Smooth muscle cell (in vitro differentiated cells): ENCODE measurements around the gene DDIT3. TPM values are rescaled to one million over a fixed set of nuclear protein-coding genes. Genes with fewer than 3 reads are reported as not detected.
"Not testable (repeated sequence)": the region's sequence is repeated elsewhere in the genome, so short reads cannot be mapped to it uniquely, and the experiment has no call there.

ENCODE experiments used
- DNase-seq: peaks from one replicate; lab custom pipeline; 2025; ENCODE audit not compliant: unreplicated experiment; lab: John Stamatoyannopoulos, UW
- H2AFZ ChIP-seq: fragments of 200-600 bp; sonication (generic); 2 replicates; pipeline ENCODE4 v1.6.0; 2016; ENCODE audit warnings: antibody characterized with exemption, low read depth, mild to moderate bottlenecking
- H3F3A ChIP-seq: fragments of 200-600 bp; sonication (generic); 2 replicates; pipeline ENCODE4 v1.6.0; 2017; ENCODE audit warnings: antibody characterized with exemption, low read depth
- H3K27ac ChIP-seq: fragments of 200-600 bp; sonication (generic); 2 replicates; pipeline ENCODE4 v1.5.1; 2016; ENCODE audit warnings: low read depth, mild to moderate bottlenecking
- H3K27me3 ChIP-seq: fragments of 200-600 bp; sonication (generic); 2 replicates; pipeline ENCODE4 v1.6.1; 2016; ENCODE audit warnings: low read depth, mild to moderate bottlenecking
- H3K36me3 ChIP-seq: fragments of 200-600 bp; sonication (generic); 2 replicates; pipeline ENCODE4 v1.5.1; 2016; ENCODE audit warnings: low read depth
- H3K4me1 ChIP-seq: fragments of 200-600 bp; sonication (generic); 2 replicates; pipeline ENCODE4 v1.5.1; 2016; ENCODE audit warnings: low read depth
- H3K4me2 ChIP-seq: fragments of 200-600 bp; sonication (generic); 2 replicates; pipeline ENCODE4 v1.6.0; 2016; ENCODE audit warnings: mild to moderate bottlenecking
- H3K4me3 ChIP-seq: fragments of 200-600 bp; sonication (generic); 2 replicates; pipeline ENCODE4 v1.5.1; 2016; ENCODE audit warnings: mild to moderate bottlenecking
- H3K79me2 ChIP-seq: fragments of 200-600 bp; sonication (generic); 2 replicates; pipeline ENCODE4 v1.6.0; 2016; ENCODE audit warnings: low read depth, mild to moderate bottlenecking
- H3K9ac ChIP-seq: fragments of 200-600 bp; sonication (generic); 2 replicates; pipeline ENCODE4 v1.6.0; 2016; ENCODE audit warnings: low read depth
- H3K9me3 ChIP-seq: fragments of 200-600 bp; sonication (generic); replicated peaks from 2 replicates; pipeline ENCODE4 v1.5.1; 2016; ENCODE audit warnings: low read depth
- H4K20me1 ChIP-seq: fragments of 200-600 bp; sonication (generic); 2 replicates; pipeline ENCODE4 v1.6.0; 2016; ENCODE audit warnings: low read depth
- WGBS: methylation state at CpG from one replicate; pipeline ENCODE4 v1.1.7; 2016; ENCODE audit warnings: low lambda C conversion rate; 5-methylcytosine and 5-hydroxymethylcytosine counted together
- polyA plus RNA-seq: library from polyadenylated mRNA; unstranded; fragments of >200 nt; fragmentation: Nextera tagmentation; extraction: Ambion mirVana; gene quantifications from 2 replicates; pipeline ENCODE4 v1.2.1, GENCODE V29; 2016
- total RNA-seq: library from RNA; depleted of rRNA; stranded (reverse); fragments of >200 nt; gene quantifications from 2 replicates; pipeline ENCODE4 v1.2.3, GENCODE V29; 2014
- TF ChIP-seq, protein P1 (sequence below): fragments of 200-600 bp; sonication (generic); IDR thresholded peaks from 2 replicates; pipeline ENCODE4 v1.5.1; 2017; ENCODE audit warnings: borderline replicate concordance, mild to moderate bottlenecking, antibody characterized with exemption; ENCODE audit not compliant: insufficient read depth, poor library complexity, severe bottlenecking

The DDIT3 gene
- total and polyA plus RNA-seq, 2 experiments from 2014 or later: 25.8 to 27.8 TPM

DNA sequence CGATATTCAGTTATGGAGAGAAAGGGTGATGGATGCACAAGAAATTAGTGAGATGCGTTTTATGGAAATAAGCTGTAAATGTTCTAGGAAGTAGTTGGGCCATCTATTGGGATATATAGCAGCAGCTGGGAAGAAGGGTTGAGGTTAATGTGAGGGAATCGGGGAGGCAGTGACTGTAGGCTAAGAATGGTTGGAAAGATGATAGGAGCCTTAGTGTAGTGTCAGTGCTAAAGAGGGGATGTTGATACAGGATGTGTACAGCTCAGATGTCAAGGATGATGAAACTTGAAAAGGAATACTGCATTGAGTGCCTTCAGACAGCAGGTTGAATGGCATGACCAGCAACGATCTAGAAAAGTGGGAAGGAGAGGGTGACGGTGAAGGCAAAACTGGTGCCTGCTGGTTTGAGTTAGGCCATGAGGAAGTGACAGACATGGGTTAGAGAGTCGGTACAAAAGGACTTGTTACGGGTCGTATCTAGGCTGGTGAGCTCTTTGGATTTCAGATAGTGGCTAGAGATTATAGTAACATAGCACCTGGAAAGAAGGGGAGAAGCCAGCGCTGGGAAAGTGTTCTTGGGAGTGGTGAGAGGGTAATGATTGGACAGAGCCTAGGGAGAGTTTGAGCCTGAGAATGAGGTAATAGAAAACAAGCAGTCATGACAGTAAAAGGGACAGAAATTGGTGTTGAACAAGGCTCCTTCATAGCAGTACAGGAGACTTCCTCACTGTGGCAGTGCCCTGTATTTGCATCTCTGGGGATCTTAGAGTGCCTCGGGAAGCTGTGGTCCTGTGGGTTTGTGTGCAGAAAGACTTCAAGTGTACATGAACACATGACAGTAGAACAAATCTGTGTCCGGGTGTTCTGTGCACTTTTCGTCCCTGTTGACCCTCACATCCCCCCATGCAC lies 22.8 kb downstream of the DDIT3 start:
- Histone ChIP-seq H3K27ac (no peak overlapping the region), H3K4me1 (no peaks in the 10 kb centered on the region), H3K79me2 (peaks cover 10% of the 10 kb centered on the region), H3K36me3 (peaks cover 19% of the 10 kb centered on the region), H3K9me3 (no peaks in the 10 kb centered on the region), H3F3A (no peaks in the 10 kb centered on the region), H2AFZ (no peak overlapping the region), H3K9ac (no peak overlapping the region), H4K20me1 (peaks cover 8% of the 10 kb centered on the region), H3K4me2 (no peak overlapping the region), H3K27me3 (no peaks in the 10 kb centered on the region), H3K4me3 (no peak overlapping the region)
- WGBS: 98% methylated on average over 12 of the region's 12 CpGs
- no peak for DNase-seq
- TF ChIP-seq, protein P1, sequence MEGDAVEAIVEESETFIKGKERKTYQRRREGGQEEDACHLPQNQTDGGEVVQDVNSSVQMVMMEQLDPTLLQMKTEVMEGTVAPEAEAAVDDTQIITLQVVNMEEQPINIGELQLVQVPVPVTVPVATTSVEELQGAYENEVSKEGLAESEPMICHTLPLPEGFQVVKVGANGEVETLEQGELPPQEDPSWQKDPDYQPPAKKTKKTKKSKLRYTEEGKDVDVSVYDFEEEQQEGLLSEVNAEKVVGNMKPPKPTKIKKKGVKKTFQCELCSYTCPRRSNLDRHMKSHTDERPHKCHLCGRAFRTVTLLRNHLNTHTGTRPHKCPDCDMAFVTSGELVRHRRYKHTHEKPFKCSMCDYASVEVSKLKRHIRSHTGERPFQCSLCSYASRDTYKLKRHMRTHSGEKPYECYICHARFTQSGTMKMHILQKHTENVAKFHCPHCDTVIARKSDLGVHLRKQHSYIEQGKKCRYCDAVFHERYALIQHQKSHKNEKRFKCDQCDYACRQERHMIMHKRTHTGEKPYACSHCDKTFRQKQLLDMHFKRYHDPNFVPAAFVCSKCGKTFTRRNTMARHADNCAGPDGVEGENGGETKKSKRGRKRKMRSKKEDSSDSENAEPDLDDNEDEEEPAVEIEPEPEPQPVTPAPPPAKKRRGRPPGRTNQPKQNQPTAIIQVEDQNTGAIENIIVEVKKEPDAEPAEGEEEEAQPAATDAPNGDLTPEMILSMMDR: no peak

DNA sequence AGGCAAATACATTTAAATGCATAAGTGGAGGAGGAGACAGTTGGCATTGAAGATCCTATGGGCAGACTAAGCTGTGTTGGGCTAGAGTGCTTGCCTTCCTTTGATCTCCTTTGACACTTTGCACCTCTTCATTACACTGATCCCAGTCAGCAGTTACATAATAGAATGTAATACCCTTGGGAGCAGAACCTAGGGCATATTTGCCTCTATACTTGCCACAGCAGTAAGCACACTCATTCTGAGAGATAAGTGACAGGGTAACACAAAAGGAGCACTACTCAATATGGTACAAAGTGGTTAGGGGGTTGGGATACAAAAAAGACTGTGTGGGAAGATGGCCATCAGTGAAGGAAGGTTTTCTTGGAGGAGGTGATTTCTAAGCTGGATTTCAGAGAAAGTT lies 23.5 kb downstream of the DDIT3 start:
- Histone ChIP-seq H3K4me3 (no peak overlapping the region), H3K9ac (no peak overlapping the region), H3K4me1 (no peaks in the 10 kb centered on the region), H4K20me1 (peaks cover 8% of the 10 kb centered on the region), H3F3A (no peaks in the 10 kb centered on the region), H3K36me3 (peaks cover 20% of the 10 kb centered on the region), H2AFZ (no peak overlapping the region), H3K27me3 (no peaks in the 10 kb centered on the region), H3K79me2 (peaks cover 6% of the 10 kb centered on the region), H3K27ac (no peak overlapping the region), H3K9me3 (no peaks in the 10 kb centered on the region), H3K4me2 (no peak overlapping the region)
- TF ChIP-seq, protein P1: no peak
- DNase-seq: no peak

DNA sequence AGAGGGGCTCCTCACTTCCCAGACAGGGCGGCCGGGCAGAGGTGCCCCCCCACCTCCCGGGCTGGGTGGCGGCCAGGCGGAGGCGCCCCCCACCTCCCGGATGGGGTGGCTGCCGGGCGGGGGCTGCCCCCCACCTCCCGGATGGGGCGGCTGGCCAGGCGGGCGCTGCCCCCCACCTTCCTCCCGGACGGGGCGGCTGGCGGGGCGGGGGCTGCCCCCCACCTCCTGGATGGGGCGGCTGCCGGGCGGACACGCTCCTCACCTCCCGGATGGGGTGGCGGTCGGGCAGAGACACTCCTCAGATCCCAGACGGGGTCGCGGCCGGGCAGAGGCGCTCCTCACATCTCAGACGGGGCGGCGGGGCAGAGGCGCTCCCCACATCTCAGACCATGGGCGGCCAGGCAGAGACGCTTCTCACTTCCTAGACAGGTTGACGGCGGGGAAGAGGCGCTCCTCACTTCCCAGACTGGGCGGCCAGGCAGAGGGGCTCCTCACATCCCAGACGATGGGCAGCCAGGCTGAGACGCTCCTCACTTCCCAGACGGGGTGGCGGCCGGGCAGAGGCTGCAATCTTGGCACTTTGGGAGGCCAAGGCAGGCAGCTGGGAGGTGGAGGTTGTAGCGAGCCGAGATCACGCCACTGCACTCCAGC lies 25.1 kb downstream of the DDIT3 start:
- not testable (repeated sequence) for DNase-seq
- over 99% methylated on average over 20 of the region's 48 CpGs for WGBS

DNA sequence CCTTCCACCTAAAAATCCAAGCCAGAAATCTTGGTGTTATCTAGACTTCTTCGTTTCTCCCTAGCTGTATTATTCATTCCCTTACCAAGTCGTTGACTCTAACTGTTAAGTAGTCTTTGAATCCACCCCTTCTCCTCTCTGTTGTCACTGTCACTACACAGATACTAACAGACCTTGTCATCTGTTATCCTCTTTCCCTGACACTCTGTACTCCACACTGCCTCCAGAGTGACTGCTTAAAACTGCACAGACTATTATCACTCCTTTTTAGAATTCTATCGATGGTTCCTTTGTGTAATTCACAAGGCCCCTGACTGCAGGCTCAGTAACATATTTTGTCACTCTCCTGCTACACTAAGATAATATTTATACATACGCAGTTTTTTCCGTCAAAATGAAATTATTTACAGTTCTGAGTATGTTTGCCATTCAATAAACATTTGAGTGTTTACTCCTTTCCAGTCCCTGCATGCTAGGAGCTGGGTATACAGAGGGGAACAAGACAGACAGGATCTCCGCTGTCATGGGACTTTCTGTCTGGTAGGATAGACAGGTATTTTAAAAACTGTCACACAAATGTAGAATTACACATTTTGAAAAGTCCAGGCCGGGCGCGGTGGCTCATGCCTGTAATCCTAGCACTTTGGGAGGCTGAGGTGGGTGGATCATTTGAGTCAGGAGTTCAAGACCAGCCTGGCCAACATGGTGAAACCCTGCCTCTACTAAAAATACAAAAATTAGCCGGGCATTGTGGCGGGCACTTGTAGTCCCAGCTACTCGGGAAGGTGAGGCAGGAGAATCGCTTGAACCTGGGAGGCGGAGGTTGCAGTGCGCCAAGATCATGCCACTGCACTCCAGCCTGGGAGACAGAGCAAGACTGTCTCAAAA lies 28.7 kb downstream of the DDIT3 start:
- peaks cover 11% of the 10 kb centered on the region for H3K4me1 ChIP-seq
- DNase-seq: no peak

More for the DNA sequence above, 25.1 kb downstream of the DDIT3 start:
- H3K36me3 ChIP-seq: peaks cover 19% of the 10 kb centered on the region
- not testable (repeated sequence) for H3K4me2 ChIP-seq, H3K4me3 ChIP-seq, H3F3A ChIP-seq, H3K79me2 ChIP-seq, H2AFZ ChIP-seq, H4K20me1 ChIP-seq, H3K4me1 ChIP-seq, H3K9ac ChIP-seq, H3K27ac ChIP-seq, H3K9me3 ChIP-seq, H3K27me3 ChIP-seq

More for the DNA sequence above, 28.7 kb downstream of the DDIT3 start:
- 95% methylated on average over 15 of the region's 15 CpGs for WGBS
- peaks cover 27% of the 10 kb centered on the region for H3K79me2 ChIP-seq
- no peak overlapping the region for H3K9ac ChIP-seq
- no peak overlapping the region for H3K27ac ChIP-seq
- peaks cover 13% of the 10 kb centered on the region for H3K36me3 ChIP-seq
- TF ChIP-seq, protein P1: peak; percentile 2
- H3K4me3 ChIP-seq: no peak overlapping the region
- peaks cover 8% of the 10 kb centered on the region for H4K20me1 ChIP-seq
- H3K4me2 ChIP-seq: no peak overlapping the region
- H3F3A ChIP-seq: no peaks in the 10 kb centered on the region
- no peaks in the 10 kb centered on the region for H3K9me3 ChIP-seq
- H2AFZ ChIP-seq: no peak overlapping the region
- no peaks in the 10 kb centered on the region for H3K27me3 ChIP-seq
